NCI-H345 treated with DMSO at 0.1 percent for 48 hours (cell line): ENCODE data around the gene STIM1.

Source experiments
- DNase-seq: peaks from one replicate; lab custom pipeline; 2025; ENCODE audit not compliant: unreplicated experiment; lab: John Stamatoyannopoulos, UW

The STIM1 gene

DNA sequence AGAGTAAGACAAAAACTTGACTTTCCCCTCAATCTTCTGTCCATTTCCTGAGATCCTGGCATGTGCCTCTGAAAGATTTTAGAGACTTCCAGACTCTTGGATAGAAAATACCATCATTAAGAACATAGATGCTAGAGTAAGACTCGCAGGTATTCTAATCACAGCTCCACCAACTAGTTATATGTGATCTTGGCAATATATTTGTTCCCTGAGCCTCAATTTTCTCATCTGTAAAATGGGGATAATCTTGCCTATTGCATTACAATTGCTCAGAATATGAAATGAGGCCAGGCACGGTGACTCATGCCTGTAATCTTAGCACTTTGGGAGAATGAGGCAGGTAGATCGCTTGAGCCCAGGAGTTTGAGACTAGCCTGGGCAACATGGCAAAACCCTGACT lies 25.4 kb upstream of the STIM1 start:
- no peak for DNase-seq

DNA sequence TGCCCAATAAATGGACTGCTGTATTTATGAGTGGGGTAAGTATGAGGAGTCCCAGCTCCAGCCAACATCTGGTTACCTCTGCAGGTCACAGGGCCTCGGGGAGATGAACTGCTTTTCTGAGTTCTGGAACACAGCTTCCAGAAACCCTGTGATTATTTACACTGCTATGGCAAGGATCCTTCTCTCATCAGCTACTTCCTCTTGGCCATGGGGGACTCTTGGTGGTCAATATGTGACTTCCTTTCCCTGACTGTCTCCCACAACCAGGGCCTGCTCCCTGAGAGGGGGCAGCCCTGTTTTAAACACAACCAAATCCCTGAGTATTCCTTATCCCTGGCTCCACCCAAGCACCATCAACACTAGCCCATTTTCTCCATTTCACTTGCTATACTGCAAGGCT lies 24.7 kb upstream of the STIM1 start:
- DNase-seq = no peak

GRCh38 chr11:3831378-3832239 lies 23.9 kb upstream of the STIM1 start:
- DNase-seq = no peak

DNA sequence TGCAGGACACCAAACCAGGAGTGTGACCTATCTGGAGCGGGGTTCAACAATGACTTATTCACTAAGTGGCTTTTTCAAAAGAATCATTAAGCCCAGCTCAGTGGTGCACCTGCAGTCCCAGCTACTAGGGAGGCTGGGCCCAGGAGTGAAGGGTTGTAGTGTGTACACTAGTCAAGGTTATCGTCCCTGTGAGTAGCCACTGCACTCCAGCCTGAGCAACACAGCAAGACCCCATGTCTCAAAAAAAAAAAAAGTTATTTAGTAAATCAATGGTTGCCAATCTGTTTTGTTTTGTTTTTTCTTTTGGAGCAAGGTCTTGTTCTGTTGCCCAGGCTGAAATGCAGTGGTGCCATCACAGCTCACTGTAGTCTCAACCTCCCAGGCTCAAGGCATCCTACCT lies 22.6 kb upstream of the STIM1 start:
- no peak for DNase-seq

GRCh38 chr11:3833449-3833848 lies 22.0 kb upstream of the STIM1 start:
- no peak for DNase-seq

- DNase-seq = no peak
These were observed 21.2 kb upstream of the STIM1 start for GRCh38 chr11:3834349-3834663.

DNA sequence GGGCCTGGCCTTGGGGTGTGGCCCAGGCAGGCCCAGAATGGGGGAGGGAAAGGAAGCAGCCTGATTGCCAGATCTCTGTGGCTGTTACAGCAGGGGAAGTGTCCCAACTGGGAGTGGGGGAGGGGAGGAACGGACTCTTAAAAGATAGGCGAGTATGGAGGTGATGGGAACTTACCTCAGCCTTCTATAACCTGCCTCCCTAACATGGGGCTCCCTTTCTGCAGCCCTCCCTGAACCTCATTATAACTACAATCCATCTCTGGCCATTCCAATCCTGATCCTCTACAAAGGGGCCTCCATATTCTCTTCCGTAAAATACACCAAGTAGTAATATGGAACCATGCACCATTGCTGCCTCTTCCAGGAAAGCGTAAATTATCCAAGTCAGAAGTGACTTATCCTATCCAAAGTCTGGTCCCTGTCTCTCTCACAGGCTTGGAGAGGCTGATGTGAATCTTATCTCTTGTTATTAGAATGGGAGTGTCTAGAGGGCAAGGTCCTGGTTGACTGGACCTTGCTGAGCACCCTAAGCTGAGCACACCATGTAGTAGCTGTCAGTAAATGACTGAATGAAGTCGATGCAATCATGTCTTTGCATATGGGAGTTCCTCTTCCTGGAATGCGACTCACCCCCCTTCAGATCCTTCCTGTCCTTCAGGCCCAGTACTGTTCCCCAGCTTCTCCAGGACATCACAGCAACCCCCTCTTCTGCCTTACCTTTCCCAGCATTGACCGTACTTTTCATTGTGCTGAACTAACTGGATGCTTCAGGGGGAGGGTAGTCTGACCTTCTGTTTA lies 20.6 kb upstream of the STIM1 start:
- DNase-seq = no peak

DNA sequence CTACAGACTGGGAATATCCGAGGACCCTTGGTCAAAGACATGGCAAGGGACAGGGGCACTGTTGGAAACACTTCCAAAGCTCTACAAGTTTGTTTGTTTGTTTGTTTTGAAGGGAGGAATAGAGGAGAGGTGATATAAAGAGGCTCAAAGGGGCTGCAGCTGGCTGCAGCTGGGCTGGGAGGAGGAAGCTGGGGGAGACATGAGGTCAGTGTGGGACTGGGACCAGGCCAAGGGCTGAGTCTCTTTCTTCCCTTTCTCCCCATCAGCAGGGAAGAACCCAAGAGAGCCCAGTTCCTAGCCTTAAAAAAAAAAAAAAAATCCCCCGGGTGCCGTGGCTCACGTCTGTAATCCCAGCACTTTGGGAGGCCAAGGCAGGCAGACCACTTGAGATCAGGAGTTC lies 19.7 kb upstream of the STIM1 start:
- DNase-seq = no peak

DNA sequence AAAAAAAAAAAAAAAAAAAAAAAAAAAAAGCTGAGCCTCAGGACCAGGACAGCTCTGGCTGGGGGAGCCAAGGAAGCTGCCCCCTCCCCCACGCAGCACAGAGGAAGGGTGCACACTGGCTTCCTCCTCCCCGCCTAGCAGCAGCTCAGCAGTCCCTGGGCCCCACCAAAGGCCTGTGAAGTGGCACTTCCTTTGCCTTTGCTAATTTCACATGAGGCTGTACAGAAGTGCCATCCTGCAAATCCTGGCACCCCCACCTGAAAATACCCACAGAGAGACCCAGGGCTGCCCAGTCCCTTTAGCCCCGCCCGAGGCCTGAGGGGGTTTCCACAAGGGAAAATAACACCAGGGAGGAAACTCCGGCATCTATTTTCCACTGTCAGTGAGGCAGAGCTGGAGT lies 18.6 kb upstream of the STIM1 start:
- no peak for DNase-seq

GRCh38 chr11:3837793-3838192 lies 17.7 kb upstream of the STIM1 start:
- DNase-seq = no peak

GRCh38 chr11:3838504-3838903 lies 17.0 kb upstream of the STIM1 start:
- DNase-seq = no peak

- DNase-seq = no peak
These were observed 15.2 kb upstream of the STIM1 start for GRCh38 chr11:3840004-3840869.

DNA sequence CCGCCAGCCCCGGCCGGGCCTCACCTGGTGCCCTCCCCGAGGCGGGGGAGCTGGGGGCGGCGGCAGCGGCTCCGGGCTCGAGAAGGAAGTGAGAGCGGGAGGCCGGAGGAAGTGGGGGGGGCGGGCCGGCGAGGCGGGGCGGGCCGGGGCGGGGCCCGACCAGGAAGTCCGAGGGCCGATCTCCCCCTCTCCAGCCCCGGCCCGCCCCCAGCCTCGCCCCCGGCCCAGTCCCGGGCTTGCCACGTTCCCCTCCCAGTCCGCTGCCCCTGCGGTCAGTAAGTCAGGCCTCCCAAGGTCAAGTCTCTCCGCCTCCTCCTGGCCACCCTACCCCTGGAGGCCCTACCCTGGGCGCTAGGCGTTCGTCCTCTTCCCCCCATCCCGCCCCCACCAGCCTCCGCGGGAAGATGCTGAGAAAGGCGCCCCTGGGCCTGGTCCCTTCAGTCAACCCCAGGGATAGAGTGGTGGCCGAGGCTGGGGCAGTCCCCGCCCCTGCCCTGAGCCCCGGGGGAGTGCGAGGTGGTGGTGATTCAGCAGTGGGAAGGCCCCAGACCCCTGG lies 14.5 kb upstream of the STIM1 start, which contains the start of gene RHOG:
Gene RHOG (minus strand): TSS at position 90 of the 556 bp plus-strand sequence. CDS start 12,821 bp downstream, outside the sequence.
- DNase-seq = peak; percentile 64

- DNase-seq = peak; percentile 76
These were observed 13.8 kb upstream of the STIM1 start for GRCh38 chr11:3841426-3842350.

DNA sequence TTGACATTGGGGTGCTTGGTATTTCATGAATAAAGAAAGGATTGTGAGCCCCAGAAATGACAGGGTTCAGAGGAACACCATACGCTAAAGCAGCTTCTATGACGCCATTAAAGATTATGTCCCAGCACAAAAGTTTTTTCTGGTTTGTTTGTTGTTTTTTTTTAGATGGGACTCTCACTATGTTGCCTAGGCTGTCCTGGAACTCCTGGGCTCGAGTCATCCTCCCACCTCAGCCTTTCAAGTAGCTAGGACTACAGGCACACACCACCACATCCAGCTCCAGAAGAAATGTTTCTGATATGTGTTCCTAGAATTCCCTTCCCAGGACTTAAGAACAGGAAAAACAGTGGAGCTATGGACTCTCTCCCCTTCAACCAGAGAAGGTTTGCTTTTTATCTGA lies 12.1 kb upstream of the STIM1 start:
- DNase-seq = no peak

DNA sequence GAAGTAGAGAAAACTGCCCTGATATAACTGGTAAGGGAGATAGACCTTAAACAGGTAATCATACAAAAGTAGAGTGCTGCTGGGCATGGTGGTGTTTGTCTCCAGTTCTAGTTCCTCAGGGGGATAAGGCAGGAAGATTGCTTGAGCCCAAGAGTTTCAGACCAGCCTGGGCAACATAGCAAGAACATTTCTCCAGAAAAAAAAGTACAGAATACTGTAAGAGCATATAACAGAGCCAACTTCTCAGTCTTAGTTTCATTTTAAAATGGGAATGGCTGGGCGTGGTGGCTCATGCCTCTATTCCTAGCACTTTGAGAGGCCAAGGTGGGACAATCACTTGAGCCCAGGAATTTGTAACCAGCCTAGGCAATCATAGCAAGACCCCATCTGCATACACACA lies 10.2 kb upstream of the STIM1 start:
- DNase-seq = no peak

- no peak for DNase-seq
These were observed 9.8 kb upstream of the STIM1 start for GRCh38 chr11:3845670-3846069.

- DNase-seq = peak; percentile 27
These were observed 6.1 kb upstream of the STIM1 start for GRCh38 chr11:3849297-3849874.

- DNase-seq = no peak
These were observed 2.0 kb upstream of the STIM1 start for GRCh38 chr11:3853545-3853842.
